Pancreas (tissue), 10 donors: ENCODE data around the gene GATB. TPM values are rescaled to one million over a fixed set of nuclear protein-coding genes. Genes with fewer than 3 reads are reported as not detected.

Source experiments
- ATAC-seq, 4 donors: fragments of 200-7000 bp; cut with Tn5 transposase; one replicate each; pipeline versions ENCODE4 v1.8.0 to v1.9.1; 2020; ENCODE audit warnings: mild to moderate bottlenecking in 4 of 4, moderate library complexity in 4 of 4
- DNase-seq, 6 donors: peaks; one replicate each; pipeline ENCODE4 v3.0.0-alpha.2; 2020
- FAIRE-seq: peaks from 2 replicates; lab custom pipeline; 2012; peaks lifted over from hg19 to GRCh38; lab: Jason Lieb, UNC
- H3K27ac ChIP-seq, 4 donors: fragments of 200-600 bp; sonication (generic); 1 replicate in 3 of 4; 2 replicates in 1 of 4; pipeline versions ENCODE4 v1.5.0 to v1.8.0; 2020
- H3K27me3 ChIP-seq, 4 donors: fragments of 200-600 bp; one replicate each; pipeline ENCODE4 v1.8.0; 2021
- H3K36me3 ChIP-seq, 3 donors: fragments of 200-600 bp; sonication (generic) in 1 of 3; one replicate each; pipeline versions ENCODE4 v1.5.0 to v1.8.0; 2020 to 2021
- H3K4me1 ChIP-seq, 3 donors: fragments of 200-600 bp; one replicate each; pipeline ENCODE4 v1.8.0; 2021
- H3K4me3 ChIP-seq, 4 donors: fragments of 200-600 bp; sonication (generic) in 2 of 4; one replicate each; pipeline versions ENCODE4 v1.5.0 to v1.8.0; 2020 to 2021
- H3K9me3 ChIP-seq, 4 donors: fragments of 200-600 bp; one replicate each; pipeline ENCODE4 v1.8.0; 2021
- CTCF ChIP-seq, 4 donors: fragments of 200-600 bp; sonication (generic) in 3 of 4; IDR thresholded peaks; one replicate each; pipeline versions ENCODE4 v1.5.0 to v1.8.0; 2021; ENCODE audit warnings: antibody characterized with exemption in 4 of 4
- WGBS, 2 donors: extraction: QIAGEN DNeasy Blood & Tissue Kit; methylation state at CpG; one replicate each; pipeline ENCODE4 v1.1.7; 2013; 5-methylcytosine and 5-hydroxymethylcytosine counted together
- intact Hi-C, 3 donors: fragments of 100-400 bp; cut with DNase I; formaldehyde crosslinking; loops; one replicate each; pipeline versions ENCODE4 v1.11.1 to v1.14.2; 2022
- polyA plus RNA-seq, 2 donors: library from polyadenylated mRNA; stranded (reverse); fragments of 200-250 nt; gene quantifications; one replicate each; pipeline ENCODE4 v1.2.3, GENCODE V29; 2013
- total RNA-seq, 6 donors: library from RNA; stranded (reverse); fragmentation: NEBNext Ultra II Directional in 4 of 6; extraction: Animal tissue kit (Norgen Biotek cat#: 25700) in 4 of 6; gene quantifications; one replicate each; pipeline versions ENCODE4 v1.2.1 to v1.2.4, GENCODE V29; 2021 to 2023
- donor health status: healthy with polysubstance abuse.
- donor health status: DM: no; HTN: no; CAD: no; lungs with moderate emphysema.
- donor health status: DM: no; HTN: no; CAD: no.
- donor health status: control.
- donor health status: control.
- donor health status: Bipolar disorder and iron deficiency.
- donor health status: DM: yes; HTN: yes; CAD: no.
- donor health status: DM: no; HTN: no; CAD: no.
- donor health status: DM: no; HTN: no; CAD: no.
- donor health status: DM: yes; HTN: yes; CAD: no.

The GATB gene
- total and polyA plus RNA-seq, 8 donors: 1.8 to 10.0 (median 6.5) TPM

- no peak for TF ChIP-seq CTCF (IDR thresholded peaks at IDR 0.05)
- Histone ChIP-seq H3K27ac (no peak overlapping the region), H3K36me3 (peaks cover 0 to 23% (median 7%) of the 10 kb centered on the region in 3 donors), H3K4me1 (no peaks in the 10 kb centered on the region), H3K9me3 (no peaks in the 10 kb centered on the region), H3K4me3 (no peak overlapping the region), H3K27me3 (no peaks in the 10 kb centered on the region)
- 91 to 95% methylated on average over 2 of the region's 2 CpGs for WGBS, 2 donors
- FAIRE-seq (no peak), DNase-seq (no peak), ATAC-seq (no peak)
- intact Hi-C loops: no loop called here
Observed at GRCh38 chr4:151664289-151664688, 96.5 kb downstream of the GATB start.

GRCh38 chr4:151663109-151663508 lies 97.7 kb downstream of the GATB start:
- Histone ChIP-seq H3K27ac (no peak overlapping the region), H3K9me3 (no peaks in the 10 kb centered on the region), H3K36me3 (peaks cover 0 to 26% (median 7%) of the 10 kb centered on the region in 3 donors), H3K4me1 (no peaks in the 10 kb centered on the region), H3K4me3 (no peak overlapping the region), H3K27me3 (no peaks in the 10 kb centered on the region)
- DNase-seq (no peak), FAIRE-seq (no peak), ATAC-seq (no peak)
- no peak for TF ChIP-seq CTCF (IDR thresholded peaks at IDR 0.05)
- intact Hi-C loops: no loop called here
- 87 to 90% methylated on average over 7 of the region's 7 CpGs for WGBS, 2 donors

- H3K27ac ChIP-seq: no peak overlapping the region
- FAIRE-seq: no peak
- peaks cover under 1 to 37% (median 7%) of the 10 kb centered on the region in 3 donors for H3K36me3 ChIP-seq
- no peak for ATAC-seq
- TF ChIP-seq CTCF (IDR thresholded peaks at IDR 0.05): no peak
- WGBS, 2 donors: 87 to 93% methylated on average over 7 of the region's 7 CpGs
- no peaks in the 10 kb centered on the region for H3K27me3 ChIP-seq
- intact Hi-C loops: no loop called here
- no peaks in the 10 kb centered on the region for H3K4me1 ChIP-seq
- no peak overlapping the region for H3K4me3 ChIP-seq
- no peak for DNase-seq
- no peaks in the 10 kb centered on the region for H3K9me3 ChIP-seq
Observed at GRCh38 chr4:151661873-151662272, 98.9 kb downstream of the GATB start.

GRCh38 chr4:151660676-151661075 lies 100.1 kb downstream of the GATB start:
- no peaks in the 10 kb centered on the region for H3K27me3 ChIP-seq
- H3K9me3 ChIP-seq: no peaks in the 10 kb centered on the region
- no peak overlapping the region for H3K4me3 ChIP-seq
- FAIRE-seq (no peak), ATAC-seq (no peak), DNase-seq (no peak)
- peaks cover 4 to 45% (median 7%) of the 10 kb centered on the region in 3 donors for H3K36me3 ChIP-seq
- no peak for TF ChIP-seq CTCF (IDR thresholded peaks at IDR 0.05)
- no peak overlapping the region for H3K27ac ChIP-seq
- intact Hi-C loops: no loop called here
- H3K4me1 ChIP-seq: no peaks in the 10 kb centered on the region

- no peak for DNase-seq
- peaks cover 4 to 45% (median 7%) of the 10 kb centered on the region in 3 donors for H3K36me3 ChIP-seq
- no peaks in the 10 kb centered on the region for H3K4me1 ChIP-seq
- intact Hi-C loops: no loop called here
- TF ChIP-seq CTCF (IDR thresholded peaks at IDR 0.05): no peak
- no peak for FAIRE-seq
- H3K27ac ChIP-seq: no peak overlapping the region
- no peaks in the 10 kb centered on the region for H3K9me3 ChIP-seq
- H3K4me3 ChIP-seq: no peak overlapping the region
- no peaks in the 10 kb centered on the region for H3K27me3 ChIP-seq
- WGBS, 2 donors: 82 to 83% methylated on average over 12 of the region's 12 CpGs
- no peak for ATAC-seq
Observed at GRCh38 chr4:151659601-151660364, 101.0 kb downstream of the GATB start.
